SKM-1 (cell line): ENCODE data around the gene SPECC1L.

Experiments used
- DNase-seq: peaks from one replicate; lab custom pipeline; 2025; ENCODE audit not compliant: unreplicated experiment; lab: John Stamatoyannopoulos, UW

SPECC1L gene

GRCh38 chr22:24465975-24466374 lies 195.3 kb downstream of the SPECC1L start:
- no peak for DNase-seq

GRCh38 chr22:24466716-24467328 lies 196.2 kb downstream of the SPECC1L start:
- peak; percentile 58 for DNase-seq

- no peak for DNase-seq
Observed at GRCh38 chr22:24467340-24467739, 196.7 kb downstream of the SPECC1L start.
